Mesodermal cell (in vitro differentiated cells): ENCODE results near the gene IMMP2L.

Experiments used
- H3K27ac ChIP-seq: 2 replicates; pipeline ENCODE4 v1.7.0; 2013; ENCODE audit warnings: mild to moderate bottlenecking, low read depth, low read length, moderate library complexity; ENCODE audit not compliant: severe bottlenecking
- H3K36me3 ChIP-seq: 2 replicates; pipeline ENCODE4 v1.7.1; 2013; ENCODE audit warnings: mild to moderate bottlenecking, low read length, moderate library complexity; ENCODE audit not compliant: control insufficient read depth, insufficient read depth
- H3K4me1 ChIP-seq: one replicate; pipeline ENCODE4 v1.7.1; 2013; ENCODE audit warnings: mild to moderate bottlenecking, low read length; ENCODE audit not compliant: insufficient read depth, control insufficient read depth, poor library complexity, severe bottlenecking
- H3K4me3 ChIP-seq: 2 replicates; pipeline ENCODE4 v1.7.0; 2013; ENCODE audit warnings: low read length, control low read depth, mild to moderate bottlenecking; ENCODE audit not compliant: insufficient read depth, poor library complexity, severe bottlenecking; ENCODE audit errors: extremely low read depth
- H3K9me3 ChIP-seq: 2 replicates; pipeline ENCODE4 v1.7.1; 2013; ENCODE audit warnings: mild to moderate bottlenecking, low read length, moderate library complexity; ENCODE audit not compliant: control insufficient read depth
- WGBS, 2 experiments: methylation state at CpG; one replicate each; pipeline ENCODE4 v1.1.5; 2013; ENCODE audit warnings: missing lambda C conversion rate in 2 of 2; ENCODE audit not compliant: insufficient coverage in 2 of 2; 5-methylcytosine and 5-hydroxymethylcytosine counted together

The IMMP2L gene

DNA sequence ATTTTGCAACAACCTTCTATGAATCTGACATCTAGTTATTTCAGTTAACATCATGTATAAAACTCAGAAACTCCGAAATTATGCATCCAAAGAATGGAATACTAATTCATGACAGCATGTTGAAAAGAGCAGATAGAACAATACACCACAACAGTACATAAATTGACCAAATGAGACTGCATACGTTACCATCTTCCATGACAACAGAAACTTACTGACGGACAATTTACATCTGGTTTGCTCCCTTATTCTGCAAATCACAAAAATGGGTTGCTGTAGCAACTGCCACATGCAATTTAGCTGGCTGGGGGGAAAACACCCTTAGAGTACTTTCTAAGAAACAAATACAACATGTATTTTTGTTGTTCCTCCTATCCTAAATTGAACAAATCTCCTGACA lies 457.0 kb downstream of the IMMP2L start:
- no peak overlapping the region for H3K4me3 ChIP-seq
- no peak overlapping the region for H3K27ac ChIP-seq
- H3K9me3 ChIP-seq: no peaks in the 10 kb centered on the region
- WGBS, 2 experiments: 84 to 93% methylated on average over 2 to 3 of the region's 3 CpGs
- no peaks in the 10 kb centered on the region for H3K36me3 ChIP-seq
- H3K4me1 ChIP-seq: peaks cover 11% of the 10 kb centered on the region

GRCh38 chr7:111104710-111105109 lies 457.6 kb downstream of the IMMP2L start:
- H3K9me3 ChIP-seq: no peaks in the 10 kb centered on the region
- 88% methylated on average over 1 of the region's 3 CpGs for WGBS, 2 experiments
- H3K36me3 ChIP-seq: no peaks in the 10 kb centered on the region
- no peak overlapping the region for H3K27ac ChIP-seq
- H3K4me3 ChIP-seq: no peak overlapping the region
- peaks cover 11% of the 10 kb centered on the region for H3K4me1 ChIP-seq

DNA sequence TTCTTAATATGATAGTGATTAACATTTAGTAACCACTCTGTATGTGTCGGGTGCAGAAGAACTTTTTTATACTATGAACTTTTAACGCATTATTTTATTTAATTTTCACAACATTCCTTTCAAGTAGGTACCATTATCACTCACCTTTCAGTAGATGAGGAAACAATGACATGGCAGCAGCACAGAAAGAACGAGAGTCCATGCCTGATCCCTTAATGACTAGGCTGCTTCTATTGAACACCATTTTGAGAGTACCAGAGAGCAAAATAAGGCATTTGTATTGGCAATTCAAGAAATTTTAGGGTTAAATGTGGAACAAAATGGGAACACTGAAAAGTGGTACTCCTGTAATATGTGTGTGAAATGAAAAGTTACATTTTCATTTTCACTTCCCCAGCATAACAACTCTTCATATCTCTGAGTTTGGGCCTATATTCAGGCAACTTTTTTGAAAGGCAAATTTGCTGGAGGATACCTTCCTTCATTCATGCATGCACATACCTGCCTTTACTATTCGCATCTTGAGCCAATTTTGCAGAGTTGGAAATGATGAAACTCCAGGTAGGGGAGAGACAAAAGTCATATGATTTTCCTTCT lies 458.5 kb downstream of the IMMP2L start:
- WGBS, 2 experiments: 100% methylated on average over 1 to 2 of the region's 4 CpGs
- H3K36me3 ChIP-seq: no peaks in the 10 kb centered on the region
- no peak overlapping the region for H3K27ac ChIP-seq

DNA sequence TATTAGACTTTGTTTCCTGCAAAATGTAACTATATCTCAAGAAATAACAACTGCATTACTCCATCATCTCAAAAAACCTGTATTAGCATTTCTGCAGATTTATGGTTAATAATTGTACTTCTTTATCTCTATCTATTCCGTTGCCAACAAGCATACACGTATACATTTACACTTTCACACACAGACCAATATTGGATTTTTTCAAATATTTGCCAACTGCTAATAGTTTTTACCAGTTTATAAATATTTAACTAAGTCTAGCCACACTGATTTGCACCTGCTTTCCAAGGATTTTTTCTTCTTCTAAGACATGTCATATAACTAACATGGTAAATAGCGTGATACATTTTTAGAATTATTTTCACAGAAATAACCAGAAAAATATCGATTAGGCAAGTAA lies 459.2 kb downstream of the IMMP2L start:
- Histone ChIP-seq H3K4me1 (peaks cover 11% of the 10 kb centered on the region), H3K4me3 (no peak overlapping the region), H3K36me3 (no peaks in the 10 kb centered on the region), H3K27ac (no peak overlapping the region), H3K9me3 (no peaks in the 10 kb centered on the region)
- WGBS, 2 experiments: no CpG with 5 or more reads among the region's 4 CpGs

More for the DNA sequence above, 458.5 kb downstream of the IMMP2L start:
- peaks cover 11% of the 10 kb centered on the region for H3K4me1 ChIP-seq
- H3K4me3 ChIP-seq: no peak overlapping the region
- no peaks in the 10 kb centered on the region for H3K9me3 ChIP-seq

GRCh38 chr7:111101856-111102646 lies 460.2 kb downstream of the IMMP2L start:
- H3K27ac ChIP-seq: no peak overlapping the region
- WGBS, 2 experiments: no CpG with 5 or more reads among the region's 1 CpG
- H3K4me3 ChIP-seq: no peak overlapping the region
- H3K4me1 ChIP-seq: peaks cover under 1% of the 10 kb centered on the region
- H3K36me3 ChIP-seq: no peaks in the 10 kb centered on the region
- H3K9me3 ChIP-seq: no peaks in the 10 kb centered on the region

DNA sequence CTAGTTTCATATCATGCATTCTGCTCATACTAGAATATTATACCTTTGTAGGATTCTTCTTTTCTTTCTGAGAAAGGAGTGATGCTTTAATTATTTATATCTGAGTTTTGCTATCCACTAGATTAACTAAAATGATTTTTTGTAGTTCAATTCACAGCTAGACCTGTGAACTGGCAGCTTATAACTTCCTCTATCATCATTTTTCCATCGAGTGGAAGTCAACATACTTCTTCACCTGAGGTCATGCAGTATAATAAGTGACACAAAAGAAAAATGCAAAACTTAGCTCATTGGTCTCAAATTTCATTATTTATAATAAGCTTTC lies 463.4 kb downstream of the IMMP2L start:
- no CpG with 5 or more reads among the region's 1 CpG for WGBS, 2 experiments
- no peaks in the 10 kb centered on the region for H3K9me3 ChIP-seq
- H3K4me3 ChIP-seq: no peak overlapping the region
- H3K4me1 ChIP-seq: no peaks in the 10 kb centered on the region
- H3K27ac ChIP-seq: no peak overlapping the region
- no peaks in the 10 kb centered on the region for H3K36me3 ChIP-seq

GRCh38 chr7:111098011-111098925 lies 464.0 kb downstream of the IMMP2L start:
- no peaks in the 10 kb centered on the region for H3K4me1 ChIP-seq
- H3K27ac ChIP-seq: no peak overlapping the region
- no peaks in the 10 kb centered on the region for H3K9me3 ChIP-seq
- WGBS, 2 experiments: 14% methylated on average over 2 of the region's 10 CpGs; no CpG with 5 or more reads in 1 of the 2 experiments
- no peak overlapping the region for H3K4me3 ChIP-seq
- H3K36me3 ChIP-seq: no peaks in the 10 kb centered on the region

GRCh38 chr7:111096997-111097396 lies 465.3 kb downstream of the IMMP2L start:
- H3K36me3 ChIP-seq: no peaks in the 10 kb centered on the region
- peaks cover 3% of the 10 kb centered on the region for H3K4me1 ChIP-seq
- H3K4me3 ChIP-seq: no peak overlapping the region
- H3K27ac ChIP-seq: no peak overlapping the region
- H3K9me3 ChIP-seq: no peaks in the 10 kb centered on the region
- 22% methylated on average over 1 of the region's 3 CpGs; no CpG with 5 or more reads in 1 of the 2 experiments for WGBS, 2 experiments

GRCh38 chr7:111094419-111094818 lies 467.9 kb downstream of the IMMP2L start:
- Histone ChIP-seq H3K4me3 (no peak overlapping the region), H3K9me3 (no peaks in the 10 kb centered on the region), H3K27ac (no peak overlapping the region)

DNA sequence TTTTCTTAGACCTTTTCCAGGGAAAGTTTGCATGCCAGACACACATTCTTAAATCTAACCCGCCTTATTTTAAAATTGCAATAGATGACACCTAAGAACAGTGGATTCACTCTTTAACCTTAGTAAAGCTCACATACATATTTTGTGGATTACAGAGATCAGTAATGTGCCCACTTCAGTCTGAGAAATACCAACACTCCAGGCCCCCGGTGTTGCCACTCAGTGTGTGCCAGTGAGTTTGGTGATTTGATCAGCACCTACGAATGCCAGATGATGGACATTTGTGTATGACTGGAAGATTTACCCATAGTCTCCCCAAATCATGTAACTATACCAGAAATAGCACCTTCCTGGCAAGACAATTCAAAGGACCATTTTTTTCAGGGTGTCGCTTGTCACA lies 468.8 kb downstream of the IMMP2L start:
- Histone ChIP-seq H3K9me3 (no peaks in the 10 kb centered on the region), H3K27ac (no peak overlapping the region), H3K4me3 (no peak overlapping the region), H3K36me3 (no peaks in the 10 kb centered on the region), H3K4me1 (peaks cover 13% of the 10 kb centered on the region)
- 86% methylated on average over 1 of the region's 4 CpGs; no CpG with 5 or more reads in 1 of the 2 experiments for WGBS, 2 experiments

More at GRCh38 chr7:111094419-111094818, 467.9 kb downstream of the IMMP2L start:
- Histone ChIP-seq H3K4me1 (peaks cover 13% of the 10 kb centered on the region), H3K36me3 (no peaks in the 10 kb centered on the region)
- WGBS, 2 experiments: no CpG with 5 or more reads among the region's 1 CpG
